Esophagus squamous epithelium (tissue), 4 donors: ENCODE data around the gene KCNJ18.

Experiments
- CTCF ChIP-seq, 6 experiments: fragments of 450-650 bp in 4 of 6; fragments of 200-600 bp in 2 of 6; sonication (generic) in 2 of 6; IDR thresholded peaks; one replicate each; pipeline ENCODE4 v1.5.1; 2016 to 2019; ENCODE audit warnings: antibody characterized with exemption in 6 of 6, mild to moderate bottlenecking in 4 of 6, moderate library complexity in 4 of 6
- POLR2A ChIP-seq, 4 donors: fragments of 450-650 bp; IDR thresholded peaks; one replicate each; pipeline ENCODE4 v1.6.1; 2017; ENCODE audit warnings: antibody characterized with exemption in 4 of 4, mild to moderate bottlenecking in 4 of 4, moderate library complexity in 3 of 4

GRCh38 chr17:21689604-21690003 lies 2.7 kb upstream of the KCNJ18 start:
- TF ChIP-seq CTCF (IDR thresholded peaks at IDR 0.05) (no peak), POLR2A (IDR thresholded peaks at IDR 0.05) (no peak)
